ENCODE measurements around the gene PLEKHA4. TPM values are rescaled to one million over a fixed set of nuclear protein-coding genes. Genes with fewer than 3 reads are reported as not detected.

PLEKHA4 gene
- total and polyA plus RNA-seq, 9 of the 15 experiments (the other 6 are each of a cell fraction or from before 2014, with no cell fraction given), result 0.07 to 30.8 (median 11.4) TPM

- TF ChIP-seq ZNF584 (CRISPR knock-in tag; IDR thresholded peaks at IDR 0.05; ENCODE audit: low read depth), result no peak; the same call in 1 of the 2 replicates
- peak; percentile 35; the same call in 1 of the 2 replicates for TF ChIP-seq PHTF2 (CRISPR knock-in tag; IDR thresholded peaks at IDR 0.05)
- TF ChIP-seq PTTG1 (tag; IDR thresholded peaks at IDR 0.05; ENCODE audit: low read depth), result no peak
- no peak for TF ChIP-seq TCF7 (IDR thresholded peaks at IDR 0.05; ENCODE audit: borderline replicate concordance)
- TF ChIP-seq TARDBP (IDR thresholded peaks at IDR 0.05), result no peak
- TF ChIP-seq CEBPG (CRISPR knock-in tag; IDR thresholded peaks at IDR 0.05), result no peak; the same call in 1 of the 2 replicates
- TF ChIP-seq CEBPG (tag; conservative IDR thresholded peaks at IDR 0.05 in 1 of 2, IDR thresholded peaks at IDR 0.05 in 1 of 2), result no peak
- no peak for TF ChIP-seq ZEB2 (IDR thresholded peaks at IDR 0.05)
- no peak for TF ChIP-seq ZNF263 (CRISPR knock-in tag; IDR thresholded peaks at IDR 0.05; ENCODE audit: borderline replicate concordance)
- no peak for TF ChIP-seq MAFG (tag; conservative IDR thresholded peaks at IDR 0.05)
- TF ChIP-seq HOMEZ (CRISPR knock-in tag; IDR thresholded peaks at IDR 0.05), result no peak
- TF ChIP-seq DIDO1 (tag; IDR thresholded peaks at IDR 0.05; ENCODE audit: low read depth), result no peak
- TF ChIP-seq NCOR1 (IDR thresholded peaks at IDR 0.05), result peak; percentile 14
- TF ChIP-seq HNRNPL (IDR thresholded peaks at IDR 0.05; ENCODE audit: low read depth, low read length), result no peak
- TF ChIP-seq CAMTA2 (CRISPR knock-in tag; conservative IDR thresholded peaks at IDR 0.05), result no peak
- no peak for TF ChIP-seq PCBP2 (IDR thresholded peaks at IDR 0.05; ENCODE audit: low read depth, low read length, poor library complexity, severe bottlenecking)
- peak; percentile 98 for TF ChIP-seq FOSL1 (tag; conservative IDR thresholded peaks at IDR 0.05)
- no peak for TF ChIP-seq PRDM10 (IDR thresholded peaks at IDR 0.05; ENCODE audit: partially characterized antibody)
- TF ChIP-seq POLR3A (IDR thresholded peaks at IDR 0.05; ENCODE audit: borderline replicate concordance, extremely low read depth, insufficient read depth, insufficient read length), result no peak
- TF ChIP-seq FOXA3 (CRISPR knock-in tag; conservative IDR thresholded peaks at IDR 0.05 in 1 of 2, IDR thresholded peaks at IDR 0.05 in 1 of 2), result peak; percentile 54 to 89; a peak in 2 of 4 replicates
- TF ChIP-seq MCM2 (IDR thresholded peaks at IDR 0.05; ENCODE audit: low read depth), result no peak
- no peak for TF ChIP-seq PRPF4 (IDR thresholded peaks at IDR 0.05; ENCODE audit: insufficient read depth, low read depth, low read length, poor library complexity, severe bottlenecking)
- TF ChIP-seq ZNF695 (CRISPR knock-in tag; IDR thresholded peaks at IDR 0.05), result no peak
- no peak for TF ChIP-seq NFATC3 (IDR thresholded peaks at IDR 0.05)
These were observed 4.6 kb upstream of the PLEKHA4 start (continued) for GRCh38 chr19:48872884-48873475.
